BLaER1 treated with 17β-estradiol and CSF1 and Interleukin-3, amounts not matched to agents 10 nM and 100 nM (cell line): ENCODE measurements around the gene FLT1.
A peak's percentile ranks its signal among the peaks of the same experiment; 100 is the strongest.

Source experiments
- H3K27ac ChIP-seq, 11 experiments: shearing (Covaris generic); formaldehyde crosslinking; 2 replicates each; pipeline ENCODE4 v1.8.1; 2022
- H3K27me3 ChIP-seq, 11 experiments: shearing (Covaris generic); formaldehyde crosslinking; 2 replicates each; pipeline ENCODE4 v1.8.1; 2022
- H3K36me3 ChIP-seq, 11 experiments: shearing (Covaris generic); formaldehyde crosslinking; 2 replicates each; pipeline ENCODE4 v1.8.1; 2022
- H3K4me1 ChIP-seq, 10 experiments: shearing (Covaris generic); formaldehyde crosslinking; 2 replicates each; pipeline ENCODE4 v1.8.1; 2022
- H3K4me2 ChIP-seq, 11 experiments: shearing (Covaris generic); formaldehyde crosslinking; 2 replicates each; pipeline ENCODE4 v1.8.1; 2022
- H3K4me3 ChIP-seq, 10 experiments: shearing (Covaris generic); formaldehyde crosslinking; 2 replicates each; pipeline ENCODE4 v1.8.1; 2022
- H3K9ac ChIP-seq, 11 experiments: shearing (Covaris generic); formaldehyde crosslinking; 2 replicates each; pipeline ENCODE4 v1.8.1; 2022
- H3K9me3 ChIP-seq, 11 experiments: shearing (Covaris generic); formaldehyde crosslinking; replicated peaks in 1 of 11; 2 replicates each; pipeline ENCODE4 v1.8.1; 2022
- H4K20me1 ChIP-seq, 11 experiments: shearing (Covaris generic); formaldehyde crosslinking; 2 replicates each; pipeline ENCODE4 v1.8.1; 2022
- Cebpa-rat ChIP-seq, 11 experiments: shearing (Covaris generic); IDR thresholded peaks; 2 replicates each; pipeline ENCODE4 v1.8.1; 2022

FLT1 gene

GRCh38 chr13:28498481-28499115, 3.7 kb upstream of the FLT1 start:
- no peak for TF ChIP-seq Cebpa-rat (IDR thresholded peaks at IDR 0.05)
- H3K36me3 ChIP-seq, result no peaks in the 10 kb centered on the region
- H3K9ac ChIP-seq, result no peak overlapping the region
- H3K9me3 ChIP-seq, result no peaks in the 10 kb centered on the region
- H3K27ac ChIP-seq, result no peak overlapping the region
- H3K4me2 ChIP-seq, result peak overlapping the region in 1 of 11 experiments; percentile 97; a peak in 2 of 22 replicates
- H4K20me1 ChIP-seq, result peaks cover 0 to 21% (median 12%) of the 10 kb centered on the region in 11 experiments; a peak in 18 of 22 replicates
- H3K4me3 ChIP-seq, result no peak overlapping the region
- H3K27me3 ChIP-seq, result peaks cover 32 to 48% (median 35%) of the 10 kb centered on the region in 11 experiments
- peaks cover 0 to 39% (median 28%) of the 10 kb centered on the region in 10 experiments; a peak in 19 of 20 replicates for H3K4me1 ChIP-seq

GRCh38 chr13:28497143-28497876, 2.4 kb upstream of the FLT1 start:
- H4K20me1 ChIP-seq, result peaks cover 0 to 34% (median 22%) of the 10 kb centered on the region in 11 experiments; a peak in 18 of 22 replicates
- no peak overlapping the region for H3K9ac ChIP-seq
- peak overlapping the region in 7 of 11 experiments; percentile 87 to 99 (median 94); a peak in 13 of 22 replicates for H3K4me2 ChIP-seq
- no peak overlapping the region for H3K4me3 ChIP-seq
- H3K27me3 ChIP-seq, result peaks cover 44 to 57% (median 48%) of the 10 kb centered on the region in 11 experiments
- H3K9me3 ChIP-seq, result no peaks in the 10 kb centered on the region
- H3K4me1 ChIP-seq, result peaks cover 7 to 35% (median 28%) of the 10 kb centered on the region in 10 experiments
- H3K36me3 ChIP-seq, result peaks cover 0 to under 1% (median 0%) of the 10 kb centered on the region in 11 experiments; a peak in 1 of 22 replicates
- TF ChIP-seq Cebpa-rat (IDR thresholded peaks at IDR 0.05), result no peak
- no peak overlapping the region for H3K27ac ChIP-seq

GRCh38 chr13:28496188-28496564, 1.2 kb upstream of the FLT1 start:
- no peak for TF ChIP-seq Cebpa-rat (IDR thresholded peaks at IDR 0.05)
- peak overlapping the region in 9 of 11 experiments; percentile 87 to 99 (median 94); a peak in 18 of 22 replicates for H3K4me2 ChIP-seq
- peak overlapping the region in 4 of 10 experiments; percentile 80 to 97 (median 88); a peak in 3 of 20 replicates for H3K4me3 ChIP-seq
- peaks cover 0 to 3% (median 0%) of the 10 kb centered on the region in 11 experiments; a peak in 1 of 22 replicates for H3K36me3 ChIP-seq
- H3K9ac ChIP-seq, result peak overlapping the region in 4 of 11 experiments; percentile 84 to 96 (median 92); a peak in 3 of 22 replicates
- no peaks in the 10 kb centered on the region for H3K9me3 ChIP-seq
- peaks cover 18 to 47% (median 38%) of the 10 kb centered on the region in 10 experiments for H3K4me1 ChIP-seq
- H4K20me1 ChIP-seq, result peaks cover 0 to 45% (median 33%) of the 10 kb centered on the region in 11 experiments; a peak in 18 of 22 replicates
- H3K27ac ChIP-seq, result peak overlapping the region in 1 of 11 experiments; percentile 86; a peak in 1 of 22 replicates
- peaks cover 46 to 68% (median 56%) of the 10 kb centered on the region in 11 experiments for H3K27me3 ChIP-seq

- H3K9ac ChIP-seq, result peak overlapping the region; percentile 76 to 96 (median 91); a peak in 20 of 22 replicates
- H3K4me2 ChIP-seq, result peak overlapping the region; percentile 87 to 100 (median 96)
- TF ChIP-seq Cebpa-rat (IDR thresholded peaks at IDR 0.05), result no peak
- no peaks in the 10 kb centered on the region for H3K9me3 ChIP-seq
- peaks cover 46 to 68% (median 56%) of the 10 kb centered on the region in 11 experiments for H3K27me3 ChIP-seq
- H4K20me1 ChIP-seq, result peaks cover 0 to 50% (median 38%) of the 10 kb centered on the region in 11 experiments; a peak in 18 of 22 replicates
- peak overlapping the region in 10 of 11 experiments; percentile 68 to 89 (median 86); a peak in 20 of 22 replicates for H3K27ac ChIP-seq
- H3K4me3 ChIP-seq, result peak overlapping the region; percentile 68 to 97 (median 87)
- peaks cover 0 to 3% (median 0%) of the 10 kb centered on the region in 11 experiments; a peak in 2 of 22 replicates for H3K36me3 ChIP-seq
- H3K4me1 ChIP-seq, result peaks cover 24 to 52% (median 43%) of the 10 kb centered on the region in 10 experiments
Measured at GRCh38 chr13:28495538-28496187, 735 bp upstream of the FLT1 start.

GRCh38 chr13:28494504-28494777, 487 bp downstream of the FLT1 start:
- H3K4me3 ChIP-seq, result peak overlapping the region; percentile 68 to 97 (median 87)
- H3K27ac ChIP-seq, result peak overlapping the region; percentile 3 to 89 (median 86); a peak in 21 of 22 replicates
- peaks cover 46 to 68% (median 56%) of the 10 kb centered on the region in 11 experiments for H3K27me3 ChIP-seq
- H3K9me3 ChIP-seq, result no peaks in the 10 kb centered on the region
- peaks cover 0 to 62% (median 50%) of the 10 kb centered on the region in 11 experiments; a peak in 18 of 22 replicates for H4K20me1 ChIP-seq
- H3K4me1 ChIP-seq, result peaks cover 36 to 64% (median 56%) of the 10 kb centered on the region in 10 experiments
- peaks cover 0 to 3% (median 0%) of the 10 kb centered on the region in 11 experiments; a peak in 2 of 22 replicates for H3K36me3 ChIP-seq
- no peak for TF ChIP-seq Cebpa-rat (IDR thresholded peaks at IDR 0.05)
- H3K9ac ChIP-seq, result peak overlapping the region; percentile 76 to 96 (median 91)
- peak overlapping the region; percentile 87 to 100 (median 96) for H3K4me2 ChIP-seq

- H3K27me3 ChIP-seq, result peaks cover 46 to 68% (median 56%) of the 10 kb centered on the region in 11 experiments
- no peaks in the 10 kb centered on the region for H3K9me3 ChIP-seq
- peak overlapping the region; percentile 76 to 96 (median 91) for H3K9ac ChIP-seq
- H3K4me1 ChIP-seq, result peaks cover 41 to 69% (median 61%) of the 10 kb centered on the region in 10 experiments
- peak overlapping the region; percentile 87 to 100 (median 96) for H3K4me2 ChIP-seq
- H3K27ac ChIP-seq, result peak overlapping the region in 10 of 11 experiments; percentile 68 to 89 (median 86); a peak in 21 of 22 replicates
- H4K20me1 ChIP-seq, result peaks cover 0 to 67% (median 56%) of the 10 kb centered on the region in 11 experiments; a peak in 18 of 22 replicates
- peaks cover 0 to 3% (median 0%) of the 10 kb centered on the region in 11 experiments; a peak in 4 of 22 replicates for H3K36me3 ChIP-seq
- TF ChIP-seq Cebpa-rat (IDR thresholded peaks at IDR 0.05), result no peak
- H3K4me3 ChIP-seq, result peak overlapping the region; percentile 68 to 97 (median 87)
Measured at GRCh38 chr13:28493740-28494503, 1.0 kb downstream of the FLT1 start.

GRCh38 chr13:28492569-28493367, 2.2 kb downstream of the FLT1 start:
- TF ChIP-seq Cebpa-rat (IDR thresholded peaks at IDR 0.05), result peak in 2 of 11 experiments; percentile 45 to 67; a peak in 3 of 22 replicates
- H3K4me3 ChIP-seq, result peak overlapping the region; percentile 68 to 97 (median 87)
- peak overlapping the region in 9 of 11 experiments; percentile 84 to 89 (median 87); a peak in 18 of 22 replicates for H3K27ac ChIP-seq
- H3K4me2 ChIP-seq, result peak overlapping the region; percentile 87 to 100 (median 96)
- H3K4me1 ChIP-seq, result peaks cover 53 to 78% (median 70%) of the 10 kb centered on the region in 10 experiments
- H3K9me3 ChIP-seq, result no peaks in the 10 kb centered on the region
- H3K9ac ChIP-seq, result peak overlapping the region; percentile 76 to 96 (median 91); a peak in 20 of 22 replicates
- H3K27me3 ChIP-seq, result peaks cover 46 to 66% (median 56%) of the 10 kb centered on the region in 11 experiments
- peaks cover 0 to 11% (median 2%) of the 10 kb centered on the region in 11 experiments; a peak in 9 of 22 replicates for H3K36me3 ChIP-seq
- peaks cover 0 to 79% (median 58%) of the 10 kb centered on the region in 11 experiments; a peak in 18 of 22 replicates for H4K20me1 ChIP-seq
